Brain microvascular endothelial cell (primary cell): Measurements from ENCODE around the gene IGFBPL1.

Experiments
- DNase-seq: peaks from one replicate; pipeline ENCODE4 v3.0.0-alpha.2; 2020
- H3K27ac ChIP-seq: fragments of 250-450 bp; sonication (Bioruptor Pico); 2 replicates; pipeline ENCODE4 v1.5.1; 2020; ENCODE audit warnings: mild to moderate bottlenecking, moderate library complexity
- H3K27me3 ChIP-seq: fragments of 250-450 bp; sonication (Bioruptor Pico); replicated peaks from 2 replicates; pipeline ENCODE4 v1.5.1; 2020; ENCODE audit warnings: mild to moderate bottlenecking
- H3K36me3 ChIP-seq: fragments of 250-450 bp; sonication (Bioruptor Pico); replicated peaks from 2 replicates; pipeline ENCODE4 v1.5.1; 2020; ENCODE audit warnings: mild to moderate bottlenecking
- H3K4me3 ChIP-seq: 2 replicates; pipeline ENCODE4 v1.5.1; 2011; ENCODE audit warnings: low read depth, mild to moderate bottlenecking, control low read depth, low read length, moderate library complexity
- CTCF ChIP-seq: IDR thresholded peaks from 2 replicates; pipeline ENCODE4 v1.5.1; 2011; ENCODE audit warnings: low read depth, mild to moderate bottlenecking, moderate library complexity, low read length, control low read depth, inconsistent platforms; ENCODE audit errors: missing control alignments
- in situ Hi-C: cut with HindIII; loops from 2 replicates; pipeline ENCODE4 v1.10.0; 2017; ENCODE audit warnings: low sequenced_read_pairs, low pct_ligation_motif_present

IGFBPL1 gene

GRCh38 chr9:38356851-38357250 lies 67.4 kb downstream of the IGFBPL1 start:
- in situ Hi-C loops, result no loop called here
- Histone ChIP-seq H3K36me3 (no peaks in the 10 kb centered on the region), H3K27ac (no peak overlapping the region), H3K27me3 (no peaks in the 10 kb centered on the region), H3K4me3 (no peak overlapping the region)
- no peak for TF ChIP-seq CTCF
- no peak for DNase-seq
